HepG2 (cell line): ENCODE measurements around the gene SRBD1. TPM values are rescaled to one million over a fixed set of nuclear protein-coding genes. Genes with fewer than 3 reads are reported as not detected.

Source experiments
- AGO2 ChIP-seq: fragments of 200-400 bp; formaldehyde crosslinking; optimal IDR thresholded peaks from 2 replicates; pipeline ENCODE3; 2017; ENCODE audit warnings: mild to moderate bottlenecking, low read depth, low read length, moderate library complexity
- ARNT2 ChIP-seq: sonication (generic); formaldehyde crosslinking; IDR thresholded peaks from 2 replicates; pipeline ENCODE4 v1.8.0; 2022; ENCODE audit warnings: mild to moderate bottlenecking, low read depth, missing genetic modification reagents, moderate library complexity
- FOXA1 ChIP-seq, 2 experiments: fragments of 450-650 bp in 1 of 2; sonication (generic) in 1 of 2; formaldehyde crosslinking in 1 of 2; IDR thresholded peaks; 2 replicates each; pipeline versions ENCODE4 v1.4.0 to v1.6.1; 2016 to 2020; ENCODE audit warnings: missing genetic modification reagents in 1 of 2
- KAT2B ChIP-seq: fragments of 150-350 bp; IDR thresholded peaks from 2 replicates; pipeline ENCODE4 v1.6.1; 2014; ENCODE audit warnings: low read depth, low read length, borderline replicate concordance
- KLF13 ChIP-seq: sonication (generic); formaldehyde crosslinking; IDR thresholded peaks from 2 replicates; pipeline ENCODE4 v1.4.0; 2020; ENCODE audit warnings: mild to moderate bottlenecking, missing genetic modification reagents
- NFE2L2 ChIP-seq: fragments of 150-350 bp; IDR thresholded peaks from 2 replicates; pipeline ENCODE4 v1.6.1; 2014; ENCODE audit warnings: low read length
- NR0B2 ChIP-seq: sonication (generic); formaldehyde crosslinking; IDR thresholded peaks from 2 replicates; pipeline ENCODE4 v1.4.0; 2020; ENCODE audit warnings: mild to moderate bottlenecking, missing genetic modification reagents
- RCOR2 ChIP-seq: IDR thresholded peaks from 2 replicates; pipeline ENCODE4 v1.6.1; 2016; ENCODE audit warnings: missing biosample characterization, missing genetic modification reagents
- SAFB2 ChIP-seq: sonication (generic); formaldehyde crosslinking; IDR thresholded peaks from 2 replicates; pipeline ENCODE4 v1.5.1; 2020; ENCODE audit warnings: missing genetic modification reagents, low read depth, mild to moderate bottlenecking, borderline replicate concordance
- TOE1 ChIP-seq: sonication (generic); formaldehyde crosslinking; IDR thresholded peaks from 2 replicates; pipeline ENCODE4 v1.4.0; 2020; ENCODE audit warnings: mild to moderate bottlenecking, missing genetic modification reagents
- TSC22D2 ChIP-seq: sonication (generic); formaldehyde crosslinking; IDR thresholded peaks from 2 replicates; pipeline ENCODE4 v1.5.1; 2020; ENCODE audit warnings: missing genetic modification reagents, mild to moderate bottlenecking, borderline replicate concordance
- ZFP90 ChIP-seq: sonication (generic); formaldehyde crosslinking; IDR thresholded peaks from 2 replicates; pipeline ENCODE4 v1.8.0; 2022; ENCODE audit warnings: missing genetic modification reagents, mild to moderate bottlenecking, inconsistent platforms, borderline replicate concordance
- ZKSCAN1 ChIP-seq: fragments of 150-350 bp; IDR thresholded peaks from 2 replicates; pipeline ENCODE4 v1.6.1; 2014; ENCODE audit warnings: low read length
- ZMYM4 ChIP-seq: sonication (generic); formaldehyde crosslinking; IDR thresholded peaks from 2 replicates; pipeline ENCODE4 v1.8.1; 2023; ENCODE audit warnings: mild to moderate bottlenecking, missing genetic modification reagents
- ZNF281 ChIP-seq: sonication (generic); formaldehyde crosslinking; IDR thresholded peaks from 2 replicates; pipeline ENCODE4 v1.4.0; 2020; ENCODE audit warnings: missing genetic modification reagents, borderline replicate concordance
- ZNF567 ChIP-seq: sonication (generic); formaldehyde crosslinking; IDR thresholded peaks from 2 replicates; pipeline ENCODE4 v1.8.1; 2023; ENCODE audit warnings: mild to moderate bottlenecking, missing genetic modification reagents, borderline replicate concordance
- ZNF639 ChIP-seq: conservative IDR thresholded peaks from 2 replicates; pipeline ENCODE4 v1.6.1; 2018; ENCODE audit warnings: missing genetic modification reagents
- ZNF816 ChIP-seq: sonication (generic); formaldehyde crosslinking; IDR thresholded peaks from 2 replicates; pipeline ENCODE4 v1.8.0; 2022; ENCODE audit warnings: missing genetic modification reagents, mild to moderate bottlenecking, borderline replicate concordance
- ZNF878 ChIP-seq: sonication (generic); formaldehyde crosslinking; IDR thresholded peaks from 2 replicates; pipeline ENCODE4 v1.8.1; 2023; ENCODE audit warnings: mild to moderate bottlenecking, missing genetic modification reagents, moderate library complexity
- ZSCAN20 ChIP-seq: sonication (generic); formaldehyde crosslinking; IDR thresholded peaks from 2 replicates; pipeline ENCODE4 v1.4.0; 2020; ENCODE audit warnings: missing genetic modification reagents, mild to moderate bottlenecking, borderline replicate concordance
- ZSCAN25 ChIP-seq: sonication (generic); formaldehyde crosslinking; IDR thresholded peaks from 2 replicates; pipeline ENCODE4 v1.8.0; 2022; ENCODE audit warnings: mild to moderate bottlenecking, missing genetic modification reagents
- polyA plus RNA-seq, 8 experiments: library from polyadenylated mRNA; depleted of rRNA in 3 of 8; stranded (reverse) in 7 of 8; unstranded in 1 of 8; fragments of >200 nt; fragmentation: Illumina TruSeq in 4 of 8; extraction: Trizol in 4 of 8; gene quantifications; 2 replicates each; pipeline versions ENCODE4 v1.2.1 to v1.2.3, GENCODE V29; 2011 to 2016; ENCODE audit warnings: low read depth in 4 of 8, missing spikeins in 1 of 8, mixed read lengths in 1 of 8; ENCODE audit not compliant: insufficient read depth in 1 of 8
- total RNA-seq, 5 experiments: library from RNA; depleted of rRNA; stranded (reverse); fragments of >200 nt; fragmentation: Illumina TruSeq; extraction: Trizol; gene quantifications; 2 replicates each; pipeline ENCODE4 v1.2.3, GENCODE V29; 2016; ENCODE audit warnings: low read depth in 1 of 5

SRBD1 gene
- total and polyA plus RNA-seq, 2 of the 13 experiments (the other 11 are each of a cell fraction or from before 2014, with no cell fraction given) = 3.2 to 23.9 TPM

GRCh38 chr2:45650851-45651414, 39.9 kb upstream of the SRBD1 start (continued):
- TF ChIP-seq ZNF639 (CRISPR knock-in tag) (no peak; the same call in 1 of the 2 replicates), ZNF878 (CRISPR knock-in tag) (no peak), TOE1 (CRISPR knock-in tag) (no peak; the same call in 1 of the 2 replicates), NFE2L2 (no peak), SAFB2 (CRISPR knock-in tag) (peak; percentile 56; the same call in 1 of the 2 replicates), ZMYM4 (CRISPR knock-in tag) (peak; percentile 73), NR0B2 (CRISPR knock-in tag) (no peak), TSC22D2 (CRISPR knock-in tag) (no peak), ZNF816 (peak; percentile 88; the same call in 1 of the 2 replicates), ZSCAN20 (peak; percentile 60; the same call in 1 of the 2 replicates), ZFP90 (peak; percentile 76; the same call in 1 of the 2 replicates), RCOR2 (CRISPR knock-in tag) (no peak), ARNT2 (CRISPR knock-in tag) (peak; percentile 82; the same call in 1 of the 2 replicates), ZSCAN25 (no peak), ZKSCAN1 (no peak), KAT2B (no peak), KLF13 (CRISPR knock-in tag) (no peak), ZNF567 (CRISPR knock-in tag) (no peak), FOXA1 (IDR thresholded peaks at IDR 0.05) (no peak), FOXA1 (CRISPR knock-in tag; IDR thresholded peaks at IDR 0.05) (peak; percentile 60), AGO2 (no peak), ZNF281 (CRISPR knock-in tag) (peak; percentile 40; the same call in 1 of the 2 replicates)
